Measurements from ENCODE around the gene PLCB3.

The PLCB3 gene

DNA sequence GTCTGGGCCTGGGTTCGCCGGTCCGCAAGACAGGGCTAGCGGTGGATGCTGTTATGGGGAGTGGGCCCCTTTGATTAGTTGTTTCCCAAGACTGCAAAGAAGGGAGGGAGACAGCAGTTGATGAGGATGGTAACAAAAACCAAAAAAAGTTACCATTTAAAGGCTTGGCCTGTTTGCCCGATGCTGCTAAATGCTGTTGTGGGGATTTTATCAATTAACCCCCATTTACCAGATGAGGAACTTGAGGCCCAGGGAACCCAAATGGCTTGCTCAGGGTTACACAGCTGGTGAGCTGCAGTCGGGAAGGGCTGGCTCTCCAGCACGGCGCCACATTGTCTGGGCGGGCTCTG, 28.7 kb upstream of the PLCB3 start:
- DNase-seq = no peak

- no peak for DNase-seq
Observed at GRCh38 chr11:64223001-64223651, 28.2 kb upstream of the PLCB3 start.

- no peak for DNase-seq
Observed at GRCh38 chr11:64224151-64224890, 27.0 kb upstream of the PLCB3 start.

GRCh38 chr11:64224891-64225607, 26.3 kb upstream of the PLCB3 start:
- no peak for DNase-seq

GRCh38 chr11:64225608-64226506, 25.5 kb upstream of the PLCB3 start, which contains the start of the genes NUDT22 and TRPT1:
NUDT22 (plus strand) TSS chr11:64226274; CDS start chr11:64226653, 379 bp downstream.
TRPT1 (minus strand) TSS chr11:64226186; CDS start chr11:64225860, 326 bp downstream.
- peak; percentile 82 to 94 for DNase-seq

DNA sequence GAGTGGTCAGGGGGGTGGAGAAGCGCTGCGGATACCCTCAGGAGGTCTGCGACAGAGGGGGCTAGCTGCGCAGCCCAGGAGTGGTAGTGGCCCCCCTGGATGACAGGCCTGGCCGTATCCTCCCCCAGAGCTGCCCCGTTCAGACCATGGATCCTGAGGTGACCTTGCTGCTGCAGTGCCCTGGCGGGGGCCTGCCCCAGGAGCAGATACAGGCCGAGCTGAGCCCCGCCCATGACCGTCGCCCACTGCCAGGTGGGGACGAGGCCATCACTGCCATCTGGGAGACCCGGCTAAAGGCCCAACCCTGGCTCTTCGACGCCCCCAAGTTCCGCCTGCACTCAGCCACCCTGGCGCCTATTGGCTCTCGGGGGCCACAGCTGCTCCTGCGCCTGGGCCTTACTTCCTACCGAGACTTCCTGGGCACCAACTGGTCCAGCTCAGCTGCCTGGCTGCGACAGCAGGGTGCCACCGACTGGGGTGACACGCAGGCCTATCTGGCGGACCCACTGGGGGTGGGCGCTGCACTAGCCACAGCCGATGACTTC, 24.8 kb upstream of the PLCB3 start:
- DNase-seq = peak; percentile 67 to 74

GRCh38 chr11:64227405-64227956, 23.8 kb upstream of the PLCB3 start:
- no peak for DNase-seq

DNA sequence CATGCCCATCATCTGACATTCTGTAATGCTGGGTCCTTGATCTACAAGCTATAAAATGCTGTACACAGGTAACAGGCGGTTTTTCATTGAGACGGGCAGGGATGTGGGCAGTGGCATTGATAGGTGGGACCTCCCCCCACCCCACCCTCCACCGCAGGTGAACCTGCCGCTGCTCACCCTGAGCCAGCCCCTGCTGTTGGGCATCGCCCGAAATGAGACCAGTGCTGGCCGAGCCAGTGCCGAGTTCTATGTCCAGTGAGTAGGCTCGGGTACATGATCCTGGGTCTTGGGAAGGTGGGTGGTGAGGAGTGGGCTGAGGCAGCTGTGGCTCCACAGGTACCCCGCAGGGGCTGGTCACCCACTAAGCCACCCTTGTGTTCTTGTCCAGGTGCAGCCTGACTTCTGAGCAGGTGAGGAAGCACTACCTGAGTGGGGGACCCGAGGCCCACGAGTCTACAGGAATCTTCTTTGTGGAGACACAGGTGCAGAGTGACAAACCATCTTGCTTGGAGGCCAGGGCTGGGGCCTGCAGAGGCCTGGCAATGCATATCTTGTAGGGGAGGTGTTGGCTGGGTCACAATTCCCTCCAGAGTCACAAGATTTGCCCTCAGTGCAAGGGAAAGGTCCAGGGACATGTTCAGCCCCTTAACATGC, 22.1 kb upstream of the PLCB3 start:
- DNase-seq = no peak

GRCh38 chr11:64229744-64230170, 21.6 kb upstream of the PLCB3 start:
- DNase-seq = no peak

DNA sequence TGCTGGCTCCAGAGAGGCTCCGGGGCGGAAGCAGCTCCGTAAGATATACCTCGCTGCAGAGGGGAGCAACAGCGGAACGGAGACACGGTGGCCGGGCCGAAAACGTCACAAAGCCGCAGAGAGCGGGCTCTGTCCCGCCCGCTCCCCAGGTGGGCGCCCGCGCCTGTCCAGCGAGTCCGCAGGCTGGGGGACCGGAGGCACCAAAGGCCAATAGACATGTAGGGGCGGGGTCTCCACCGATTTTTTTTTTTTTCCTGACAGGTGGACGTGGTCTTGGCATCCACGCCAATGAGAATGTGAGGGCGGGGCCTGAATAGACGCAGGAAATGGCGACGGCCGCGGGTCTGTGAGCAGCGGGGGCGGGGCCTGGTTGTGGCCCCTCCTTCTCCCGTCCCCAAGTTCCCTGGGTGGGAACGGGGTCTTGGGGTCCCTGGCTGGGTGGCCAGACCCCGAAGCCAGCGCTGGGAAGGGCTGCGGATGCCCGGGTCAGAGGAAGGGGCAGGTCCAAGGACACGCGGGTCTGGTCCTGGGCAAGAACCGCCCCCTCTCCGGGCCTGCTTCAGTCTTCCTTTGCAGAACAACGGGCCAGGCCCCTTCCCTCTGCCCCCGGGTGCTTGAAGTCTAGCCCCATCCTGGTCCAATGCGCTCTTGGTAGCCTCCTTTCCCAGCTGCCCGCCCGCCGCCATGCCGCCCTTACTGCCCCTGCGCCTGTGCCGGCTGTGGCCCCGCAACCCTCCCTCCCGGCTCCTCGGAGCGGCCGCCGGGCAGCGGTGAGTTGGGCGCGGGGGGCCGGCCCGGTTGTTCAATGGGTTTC, 21.0 kb upstream of the PLCB3 start, which contains the start of gene DNAJC4:
DNAJC4 (plus strand) TSS at position 378 of the 814 bp plus-strand sequence; CDS start at position 685, 307 bp downstream.
- peak; percentile 71 to 74 for DNase-seq

DNA sequence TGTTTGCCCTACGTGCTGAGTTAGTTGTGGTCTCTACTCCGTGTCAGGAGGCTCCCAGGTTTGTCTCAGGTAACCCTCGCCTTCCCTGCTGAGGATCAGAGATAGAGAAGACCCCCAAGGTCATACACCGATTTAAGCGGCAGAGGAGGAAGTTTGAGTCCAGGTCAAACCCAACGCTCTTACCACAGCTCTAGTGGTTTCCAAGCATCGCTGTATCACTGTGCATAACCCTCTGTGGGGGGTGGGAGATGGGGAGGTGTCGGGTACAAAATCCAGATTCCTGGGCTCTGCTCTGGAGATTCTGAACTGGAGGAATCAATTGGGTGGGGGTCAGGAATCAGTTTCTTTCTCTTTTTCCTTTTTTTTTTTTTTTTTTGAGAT, 20.4 kb upstream of the PLCB3 start:
- no peak for DNase-seq

DNA sequence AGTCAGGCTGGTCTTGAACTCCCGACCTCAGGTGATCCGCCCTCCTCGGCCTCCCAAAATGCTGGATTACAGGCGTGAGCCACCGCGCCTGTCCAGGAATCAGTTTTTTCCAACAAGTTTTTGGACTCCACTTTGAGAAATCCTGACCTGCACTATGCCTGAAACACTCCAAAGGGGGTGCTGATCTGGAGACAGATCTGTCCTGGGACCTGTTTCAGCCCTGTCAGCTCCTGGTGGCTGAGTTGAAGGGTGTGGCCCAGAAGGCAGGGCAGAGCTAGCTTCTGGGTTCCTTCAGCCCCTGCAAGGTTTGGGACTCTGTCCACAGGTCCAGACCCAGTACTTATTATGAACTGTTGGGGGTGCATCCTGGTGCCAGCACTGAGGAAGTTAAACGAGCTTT, 19.8 kb upstream of the PLCB3 start:
- no peak for DNase-seq

GRCh38 chr11:64232182-64232966, 19.0 kb upstream of the PLCB3 start:
- no peak for DNase-seq

- DNase-seq = no peak
Observed at GRCh38 chr11:64232967-64233315, 18.4 kb upstream of the PLCB3 start.

- DNase-seq = no peak
Observed at GRCh38 chr11:64233913-64234586, 17.3 kb upstream of the PLCB3 start, which contains the start of gene VEGFB. VEGFB (plus strand) TSS chr11:64234584; CDS start chr11:64234834, 250 bp downstream.

DNA sequence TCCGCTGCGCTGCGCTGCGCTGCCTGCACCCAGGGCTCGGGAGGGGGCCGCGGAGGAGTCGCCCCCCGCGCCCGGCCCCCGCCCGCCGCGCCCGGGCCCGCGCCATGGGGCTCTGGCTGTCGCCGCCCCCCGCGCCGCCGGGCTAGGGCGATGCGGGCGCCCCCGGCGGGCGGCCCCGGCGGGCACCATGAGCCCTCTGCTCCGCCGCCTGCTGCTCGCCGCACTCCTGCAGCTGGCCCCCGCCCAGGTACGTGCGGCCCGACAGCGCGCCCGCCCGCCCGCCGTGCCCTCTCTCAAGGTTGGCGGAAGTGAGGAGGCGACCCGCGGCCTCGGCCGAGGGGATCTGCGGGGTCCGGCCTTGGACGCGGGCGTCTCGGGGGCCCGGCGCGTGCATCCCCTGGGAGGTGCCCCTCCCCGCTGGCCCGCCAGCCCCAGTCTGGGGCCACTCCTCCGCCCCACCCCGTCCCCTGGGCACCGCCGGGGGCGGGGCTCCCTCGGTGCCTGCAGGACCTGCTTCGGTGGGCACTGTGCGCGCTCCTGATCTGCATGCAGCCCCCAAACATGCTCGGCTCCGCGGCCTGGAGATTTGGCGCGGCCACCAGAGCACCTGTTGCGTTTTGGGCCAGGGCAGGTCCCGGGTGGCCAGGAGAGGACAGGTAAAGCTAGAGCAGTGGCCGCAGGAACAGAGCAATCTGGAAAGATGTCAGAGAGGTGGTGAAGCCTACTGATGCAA, 16.5 kb upstream of the PLCB3 start:
- no peak for DNase-seq

DNA sequence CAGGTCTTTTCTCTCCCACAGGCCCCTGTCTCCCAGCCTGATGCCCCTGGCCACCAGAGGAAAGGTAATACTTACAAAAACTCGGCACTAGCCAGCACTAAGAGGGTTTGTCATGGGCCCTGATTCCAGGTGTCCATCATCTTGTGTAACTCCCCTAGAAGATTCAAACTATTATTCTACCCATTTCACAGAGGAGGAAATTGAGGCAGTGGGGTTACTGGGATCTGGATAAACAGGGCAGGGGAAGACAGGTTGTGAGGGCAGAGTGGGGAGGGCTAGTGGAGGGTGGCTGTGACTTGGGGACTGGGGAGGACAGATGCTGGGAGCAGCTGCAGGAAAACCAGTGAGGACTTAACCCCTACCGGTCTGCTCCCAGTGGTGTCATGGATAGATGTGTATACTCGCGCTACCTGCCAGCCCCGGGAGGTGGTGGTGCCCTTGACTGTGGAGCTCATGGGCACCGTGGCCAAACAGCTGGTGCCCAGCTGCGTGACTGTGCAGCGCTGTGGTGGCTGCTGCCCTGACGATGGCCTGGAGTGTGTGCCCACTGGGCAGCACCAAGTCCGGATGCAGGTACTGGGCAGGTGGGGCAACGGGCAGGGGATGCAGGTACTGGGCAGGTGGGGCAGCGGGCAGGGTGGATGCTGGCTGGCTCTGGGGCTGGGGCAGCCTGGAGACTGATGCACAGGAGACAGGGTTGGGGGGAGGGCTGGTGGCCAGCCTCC, 15.7 kb upstream of the PLCB3 start:
- DNase-seq = no peak

Measured in inflammatory macrophage treated with lipopolysaccharide for 1 hour (primary cell).